GM19468 (cell line): ENCODE measurements around the gene PCSK5.
"Not testable (repeated sequence)": the region's sequence is repeated elsewhere in the genome, so short reads cannot be mapped to it uniquely, and the experiment has no call there.

Source experiments
- ATAC-seq: cut with Tn5 transposase; IDR thresholded peaks from one replicate; pipeline ENCODE4 v1.9.1; 2021; ENCODE audit warnings: mild to moderate bottlenecking, moderate library complexity, moderate number of reproducible peaks; ENCODE audit not compliant: unreplicated experiment; ENCODE audit errors: extremely low read depth

Gene PCSK5

DNA sequence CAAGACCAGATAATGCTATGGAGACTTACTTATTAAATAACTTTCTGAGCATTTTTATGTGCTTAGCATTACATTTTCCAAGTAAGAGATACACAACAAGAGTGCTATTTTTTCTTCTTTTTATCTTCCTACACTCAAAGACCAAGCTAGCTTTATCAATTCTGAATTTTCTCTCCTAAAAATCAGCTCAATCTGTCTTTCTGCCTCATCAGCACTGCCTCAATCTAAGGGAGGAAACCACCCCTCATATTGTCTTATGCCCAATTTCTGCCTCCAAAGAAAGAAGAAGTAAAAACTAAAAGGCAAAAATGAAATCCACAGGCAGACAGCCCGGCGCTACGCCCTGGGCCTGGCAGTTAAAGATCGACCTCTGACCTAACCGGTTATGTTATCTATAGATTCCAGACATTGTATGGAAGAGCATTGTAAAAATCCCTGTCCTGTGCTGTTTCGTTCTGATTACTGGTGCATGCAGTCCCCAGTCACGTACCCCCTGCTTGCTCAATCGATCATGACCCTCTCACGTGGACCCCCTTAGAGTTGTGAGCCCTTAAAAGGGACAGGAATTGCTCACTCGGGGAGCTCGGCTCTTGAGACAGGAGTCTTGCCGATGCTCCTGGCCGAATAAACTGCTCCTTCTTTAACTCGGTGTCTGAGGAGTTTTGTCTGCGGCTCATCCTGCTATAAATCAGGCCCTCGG, 472.0 kb downstream of the PCSK5 start:
- ATAC-seq: not testable (repeated sequence)

DNA sequence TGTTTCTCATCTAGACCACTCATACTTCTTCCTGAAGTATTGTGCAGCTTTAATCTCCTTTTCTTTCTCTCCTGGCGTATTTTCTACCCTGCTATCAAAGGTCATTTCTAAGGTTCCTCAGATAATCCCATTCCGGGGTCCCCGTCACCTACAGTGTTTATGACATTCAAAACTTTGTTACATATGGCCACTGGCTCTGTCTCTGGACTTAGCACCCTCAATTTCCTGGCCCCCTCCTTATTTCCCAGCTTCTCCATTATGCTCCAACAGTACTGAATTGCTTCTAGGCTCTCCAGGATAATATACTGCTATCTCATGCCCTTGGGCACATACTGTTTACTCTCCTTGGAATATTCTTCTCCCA, 472.5 kb downstream of the PCSK5 start:
- no peak for ATAC-seq

DNA sequence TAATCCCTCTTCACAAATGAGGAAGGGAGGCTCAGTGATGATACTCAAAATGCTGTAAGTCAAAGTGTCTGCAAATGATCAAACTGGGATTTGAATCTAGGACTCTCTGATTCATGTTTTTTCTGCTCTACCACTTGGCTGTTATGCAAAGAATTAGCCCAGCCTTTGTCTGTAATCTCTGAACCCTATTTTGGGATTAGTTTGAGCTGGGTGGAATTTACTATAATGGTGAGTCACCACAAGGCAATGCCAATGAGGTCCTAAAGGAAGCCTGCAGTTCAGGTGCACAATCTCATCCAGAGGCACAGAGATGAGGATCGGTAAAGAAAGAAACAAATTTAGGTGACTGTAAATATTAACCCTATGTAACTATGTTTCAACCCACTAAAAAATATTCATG, 474.6 kb downstream of the PCSK5 start:
- ATAC-seq: no peak

DNA sequence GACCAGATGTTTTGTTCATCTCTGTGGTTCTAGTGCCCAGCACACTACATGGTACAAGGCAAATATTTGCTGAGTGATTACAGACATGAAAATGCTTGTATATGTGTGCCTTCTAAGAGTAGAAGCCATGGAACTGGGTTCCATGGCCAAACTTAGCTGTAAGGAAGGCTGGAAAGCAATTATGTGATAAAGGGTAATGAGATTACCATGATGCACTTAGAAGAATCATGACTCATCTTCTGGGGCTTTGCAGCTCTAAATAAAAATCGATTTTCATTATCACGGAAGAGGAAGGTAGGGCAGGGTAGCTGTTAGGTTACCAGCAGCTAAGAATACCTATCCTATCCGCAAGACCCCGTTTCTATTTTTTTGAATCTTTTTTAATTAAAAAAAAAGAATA, 475.8 kb downstream of the PCSK5 start:
- ATAC-seq: no peak

DNA sequence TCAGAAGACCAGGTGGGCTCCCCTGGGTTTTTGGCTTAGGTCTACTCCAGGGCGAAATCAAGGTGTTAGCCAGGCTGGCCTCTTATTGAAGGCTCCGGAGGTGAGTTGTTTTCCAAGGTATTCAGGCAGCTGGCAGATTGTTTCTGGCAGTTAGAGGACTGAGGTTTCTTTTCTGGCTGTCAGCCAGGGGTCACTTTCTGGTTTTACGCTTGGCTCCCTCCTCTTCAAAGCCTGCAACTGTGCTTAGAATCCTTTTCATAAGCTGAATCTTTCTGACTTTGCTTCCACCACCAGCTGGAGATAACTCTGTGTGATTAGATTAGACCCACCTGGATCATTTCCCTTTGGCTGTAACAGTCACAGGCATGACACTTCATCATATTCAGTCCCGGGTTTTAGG, 479.1 kb downstream of the PCSK5 start:
- no peak for ATAC-seq

DNA sequence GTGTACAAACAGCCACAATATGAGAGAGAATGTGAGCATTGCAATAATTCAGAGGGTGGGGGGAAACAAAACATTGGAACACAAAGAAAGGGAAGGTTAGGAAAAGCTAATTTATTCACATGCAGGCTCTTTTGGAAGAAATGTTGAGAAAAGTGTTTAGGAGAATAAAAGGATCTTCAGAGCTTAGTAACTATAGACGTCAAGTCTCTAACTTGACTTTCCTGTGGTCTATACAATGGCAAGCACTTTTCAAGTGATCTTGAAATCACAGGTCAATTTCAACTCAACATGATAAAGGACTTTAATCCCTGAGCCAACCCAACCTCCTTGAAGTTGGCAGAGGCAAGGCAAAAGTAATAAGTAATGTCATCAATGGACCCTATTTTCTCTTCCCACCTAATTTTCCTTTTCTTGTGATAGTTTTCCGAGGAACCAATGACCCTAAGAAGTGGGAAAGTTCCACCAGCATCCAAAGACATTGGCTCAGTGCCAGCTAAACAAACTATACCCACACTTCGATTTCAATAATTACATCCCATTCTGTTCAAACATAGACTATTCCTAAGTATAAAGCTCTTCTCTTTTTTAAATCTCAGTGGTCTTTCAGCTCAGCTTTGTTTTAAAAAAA, 480.0 kb downstream of the PCSK5 start:
- no peak for ATAC-seq

DNA sequence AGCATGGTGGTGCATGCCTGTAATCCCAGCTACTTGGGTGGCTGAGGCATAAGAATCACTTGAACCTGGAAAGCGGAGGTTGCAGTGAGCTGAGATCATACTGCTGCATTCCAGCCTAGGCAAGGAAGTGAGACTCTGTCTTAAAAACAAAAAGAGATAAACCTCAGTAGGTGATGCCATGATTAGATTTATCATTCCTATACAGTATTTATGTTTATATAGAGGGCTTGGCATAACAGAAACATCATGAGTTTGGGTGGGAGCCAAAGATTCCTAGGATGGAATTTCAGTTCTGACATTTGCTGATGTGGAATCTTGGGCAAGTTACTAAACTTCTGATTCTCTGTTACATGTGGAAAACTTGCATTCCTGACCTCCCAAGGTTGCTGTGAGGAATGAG, 481.4 kb downstream of the PCSK5 start:
- no peak for ATAC-seq

DNA sequence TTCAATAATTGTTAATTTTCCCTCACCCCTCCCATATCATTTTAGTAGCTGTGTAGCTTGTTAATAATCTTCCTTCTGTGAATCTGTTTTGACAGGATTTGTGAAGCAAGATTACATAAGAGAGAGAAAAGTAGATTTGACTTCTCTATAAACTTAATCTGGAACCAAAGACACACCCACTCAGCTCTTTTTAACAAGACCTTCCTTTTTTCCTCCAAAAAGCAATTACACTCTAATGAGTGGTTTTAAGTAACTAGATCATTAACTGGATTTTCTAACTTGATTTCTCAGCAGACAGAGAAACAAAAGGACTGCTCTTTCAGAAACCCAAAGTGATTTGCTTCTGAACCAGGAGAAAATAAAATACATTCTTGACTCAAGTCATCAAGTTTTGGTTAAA, 481.9 kb downstream of the PCSK5 start:
- no peak for ATAC-seq

DNA sequence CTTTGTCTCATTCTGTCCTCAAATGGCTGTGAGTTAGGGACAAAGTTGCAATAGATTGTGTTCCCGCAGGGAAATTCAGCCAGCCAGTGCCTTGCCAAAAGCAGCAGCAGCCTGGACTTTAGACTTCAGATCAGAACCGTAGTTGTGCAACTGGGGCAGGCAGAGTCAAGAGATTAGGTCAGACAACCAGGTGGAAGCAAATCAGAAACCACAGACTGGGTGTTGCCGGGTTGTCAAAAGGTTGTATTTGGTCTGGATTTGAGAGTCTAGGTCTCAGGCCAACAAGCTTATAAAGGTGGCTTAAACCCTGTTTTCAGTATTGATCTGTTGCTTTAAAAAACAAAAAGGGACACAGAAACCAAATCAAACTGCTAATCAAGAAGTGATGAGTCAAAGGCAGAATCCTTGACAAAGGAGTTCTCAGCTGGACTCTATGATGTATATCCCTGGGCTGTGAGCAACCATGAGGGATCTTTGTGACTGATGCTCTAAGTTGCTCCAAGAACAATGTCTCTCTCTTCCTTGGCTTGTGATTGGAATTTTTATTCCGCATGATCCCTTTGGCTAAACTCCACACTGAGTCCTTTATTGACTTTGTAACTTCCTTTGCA, 482.8 kb downstream of the PCSK5 start:
- ATAC-seq: no peak

DNA sequence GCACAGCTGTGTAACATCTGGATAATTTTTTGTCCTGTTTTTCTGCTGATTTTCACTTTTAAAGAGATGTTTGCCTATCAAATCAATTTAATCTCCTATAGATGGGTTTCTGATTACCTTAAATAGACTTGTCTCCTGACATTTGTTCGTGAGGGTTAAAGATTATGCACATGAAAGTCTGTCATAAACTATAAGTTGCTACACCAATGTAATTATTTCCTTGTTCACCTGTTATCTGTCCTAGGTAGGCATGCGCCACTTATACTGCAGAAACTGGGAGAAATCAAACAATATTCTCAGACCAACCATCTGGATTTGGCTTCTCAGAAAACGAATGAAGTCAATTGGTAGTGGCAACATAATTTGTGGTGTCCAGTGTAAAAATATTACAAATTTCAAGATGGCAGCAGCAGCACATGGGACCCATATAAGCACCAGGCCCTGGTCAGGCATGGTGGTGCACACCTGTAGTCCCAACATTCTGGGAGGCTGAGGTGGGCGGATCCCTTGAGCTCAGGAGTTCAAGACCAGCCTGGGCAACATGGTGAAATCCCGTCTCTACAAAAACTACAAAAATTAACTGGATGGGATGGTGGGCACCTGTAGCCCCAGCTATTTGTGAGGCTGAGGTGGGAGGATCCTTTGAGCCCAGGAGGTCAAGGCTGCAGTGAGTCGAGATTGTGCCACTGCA, 483.5 kb downstream of the PCSK5 start:
- ATAC-seq: no peak

DNA sequence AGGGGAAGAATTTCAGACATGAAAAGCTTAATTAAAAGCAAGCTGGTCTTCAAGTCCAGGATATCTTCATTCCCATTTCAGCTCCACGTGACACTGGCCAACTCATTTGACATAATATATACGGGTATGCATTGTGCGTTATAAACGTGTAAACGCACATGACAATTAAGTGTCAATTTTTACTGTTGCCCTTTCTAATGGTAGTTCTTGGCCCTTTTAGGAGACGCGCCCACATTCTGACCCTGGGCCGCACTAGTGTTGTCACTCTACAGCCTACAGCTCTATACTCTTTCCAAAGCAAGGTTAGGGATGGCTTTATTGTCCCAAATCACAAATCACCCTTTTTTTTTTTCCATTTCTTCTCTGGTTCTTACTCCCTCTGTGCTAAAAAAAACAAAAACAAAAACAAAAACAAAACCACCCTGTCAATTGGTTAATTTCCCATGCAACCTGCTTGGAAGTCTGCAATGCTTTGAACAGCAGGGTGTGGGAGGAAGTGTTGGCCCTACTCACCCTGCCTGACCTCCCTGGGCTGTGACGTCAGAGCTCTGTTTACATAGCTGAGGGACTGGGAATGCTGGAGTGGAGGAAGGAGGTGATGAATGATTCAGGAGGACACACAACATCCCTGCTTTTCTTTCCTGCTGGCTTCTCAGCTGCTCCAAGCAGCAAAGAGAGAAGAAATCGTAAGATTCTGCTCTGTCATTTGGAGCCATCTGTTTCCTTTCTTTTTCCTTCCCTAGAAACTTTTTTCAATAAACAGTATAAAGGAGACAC, 484.5 kb downstream of the PCSK5 start:
- ATAC-seq: no peak

DNA sequence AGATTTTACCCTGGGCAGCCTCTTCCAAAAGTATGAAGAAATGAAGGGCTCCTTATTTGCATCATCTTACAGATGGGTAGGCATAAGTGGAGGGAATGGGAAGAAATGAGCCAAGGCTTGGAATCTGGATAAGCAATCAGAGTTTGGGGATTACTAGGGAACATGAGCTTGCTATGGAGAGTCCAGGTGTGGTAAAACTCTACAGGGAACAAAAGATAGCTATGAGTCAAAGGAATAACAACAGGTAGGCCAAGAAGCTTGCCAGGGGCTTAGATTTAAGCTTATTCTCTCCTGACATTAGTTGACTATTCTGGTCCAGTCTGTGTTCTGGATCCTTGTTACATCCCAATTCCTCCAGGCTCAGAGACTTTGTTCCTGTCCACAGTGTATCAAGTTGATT, 487.3 kb downstream of the PCSK5 start:
- ATAC-seq: no peak

DNA sequence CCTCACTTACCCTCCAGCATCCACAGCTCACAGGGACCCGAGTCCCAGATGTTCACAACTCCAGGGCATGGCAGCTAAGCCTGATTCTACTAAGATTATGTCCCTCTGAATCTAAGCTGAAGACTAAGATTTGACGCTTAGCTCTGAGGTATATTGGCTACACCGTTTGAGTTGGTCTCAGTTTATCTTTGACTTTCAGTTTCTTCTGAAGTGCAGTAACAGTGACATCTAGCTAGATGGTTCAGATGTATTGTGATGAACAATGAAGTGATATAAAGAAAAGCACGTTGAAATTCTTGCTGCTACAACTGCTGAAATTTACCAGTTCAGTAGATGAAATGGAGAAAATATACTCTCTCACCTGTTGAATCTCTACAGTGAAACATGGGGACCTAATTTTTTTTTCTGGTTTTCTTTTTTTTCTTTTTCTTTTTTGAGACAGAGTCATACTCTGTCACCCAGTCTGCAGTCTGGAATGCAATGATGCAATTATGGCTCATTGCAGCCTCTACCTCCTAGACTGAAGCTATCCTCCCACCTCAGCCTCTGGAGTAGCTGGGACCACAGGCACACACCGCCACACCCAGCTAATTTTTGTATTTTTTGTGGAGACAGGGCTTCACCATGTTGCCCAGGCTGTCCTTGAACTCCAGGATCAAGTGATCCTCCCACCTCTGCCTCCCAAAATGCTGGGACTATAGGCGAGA, 488.0 kb downstream of the PCSK5 start:
- ATAC-seq: no peak

DNA sequence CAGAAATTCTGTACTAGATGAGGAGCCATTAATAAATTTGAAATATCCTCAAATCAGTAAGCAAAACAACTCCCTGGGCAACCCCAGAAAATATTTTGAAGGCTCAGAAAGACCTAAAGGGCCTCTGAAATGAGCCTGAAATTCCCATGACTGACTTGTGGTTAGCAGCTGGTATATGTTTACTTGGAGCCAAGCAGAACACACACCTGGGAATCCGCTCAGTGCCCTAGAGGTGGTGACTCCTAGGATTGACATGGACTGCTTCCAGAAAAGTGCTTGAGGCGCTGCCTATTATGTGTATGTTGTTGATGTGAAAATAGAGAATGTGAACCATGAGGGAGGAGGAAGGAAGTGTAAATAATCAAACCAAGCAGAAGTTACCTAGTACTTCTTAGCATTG, 489.0 kb downstream of the PCSK5 start:
- no peak for ATAC-seq

DNA sequence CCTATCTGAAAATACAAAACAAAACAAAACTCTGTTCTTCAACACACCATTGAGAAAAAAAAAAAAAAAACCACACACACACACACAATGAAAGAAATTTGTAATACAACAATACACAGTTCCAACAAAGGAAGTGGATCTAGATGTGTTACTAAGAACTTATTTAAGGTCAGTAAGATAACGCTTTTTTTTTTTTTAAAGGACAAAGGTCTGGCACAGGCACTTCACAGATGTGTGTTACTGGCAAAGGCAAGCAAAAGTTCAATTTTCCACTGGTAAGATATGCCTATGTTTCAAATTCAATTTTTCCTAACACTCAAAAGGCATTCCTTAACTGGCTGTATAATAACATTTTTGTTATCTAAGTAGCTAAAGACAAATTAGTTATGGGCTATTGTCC, 500.2 kb downstream of the PCSK5 start:
- no peak for ATAC-seq

DNA sequence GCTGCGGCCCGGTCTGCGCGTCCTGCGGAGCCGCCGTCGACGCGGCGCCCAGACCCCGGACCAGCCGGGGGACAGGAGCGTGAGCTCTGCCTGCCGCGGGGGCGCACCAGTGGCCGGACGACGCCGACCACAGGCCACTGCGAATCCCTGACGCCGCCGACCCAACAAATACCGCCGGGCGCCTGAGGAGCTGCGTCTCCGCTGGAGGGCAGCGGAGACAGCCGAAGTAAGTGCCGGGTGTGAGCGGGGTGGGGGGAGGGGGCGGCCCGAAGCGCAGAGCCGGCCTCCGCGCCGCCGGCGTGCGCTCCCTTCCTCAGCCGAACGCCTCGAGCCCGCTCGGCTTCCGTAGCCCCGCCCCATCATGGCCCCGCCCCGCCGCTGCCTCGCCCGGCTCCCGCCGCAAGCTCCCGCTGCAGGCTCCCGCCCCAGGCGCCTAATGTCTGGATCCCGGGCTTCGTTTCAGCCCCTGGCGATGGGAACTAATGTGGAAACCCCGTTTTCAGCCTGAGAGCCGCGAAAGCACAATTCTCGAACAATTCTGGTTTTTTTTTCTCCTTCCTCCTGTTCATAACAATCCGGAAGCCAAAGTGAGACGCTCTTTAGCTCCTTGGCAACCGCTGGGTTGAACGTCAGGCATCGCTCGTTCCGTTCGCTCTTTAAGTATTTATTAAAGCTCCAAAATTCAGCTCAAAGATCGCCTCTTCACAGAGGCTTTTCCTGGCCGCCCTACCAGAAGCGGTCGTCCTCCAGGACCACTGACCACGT, 503.9 kb downstream of the PCSK5 start, which contains the start of gene RFK:
RFK (minus strand) TSS at position 232 of the 765 bp plus-strand sequence. CDS start 255 bp downstream, outside the sequence.
- peak; percentile 73 for ATAC-seq

DNA sequence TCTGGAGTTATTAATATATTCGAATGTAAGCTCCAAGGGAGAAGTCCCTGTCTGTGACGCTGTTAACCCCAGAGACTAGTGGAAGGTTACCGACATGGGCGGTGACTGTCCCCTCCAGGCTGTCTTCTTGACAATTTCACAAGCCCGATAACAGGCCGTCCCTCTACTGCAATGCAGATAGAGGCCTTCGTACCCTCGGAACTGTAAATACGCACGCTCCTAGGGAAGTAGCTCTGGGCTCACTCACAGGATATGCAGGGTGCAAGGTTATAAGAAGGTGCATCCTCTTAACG, 504.4 kb downstream of the PCSK5 start:
- ATAC-seq: peak; percentile 33

DNA sequence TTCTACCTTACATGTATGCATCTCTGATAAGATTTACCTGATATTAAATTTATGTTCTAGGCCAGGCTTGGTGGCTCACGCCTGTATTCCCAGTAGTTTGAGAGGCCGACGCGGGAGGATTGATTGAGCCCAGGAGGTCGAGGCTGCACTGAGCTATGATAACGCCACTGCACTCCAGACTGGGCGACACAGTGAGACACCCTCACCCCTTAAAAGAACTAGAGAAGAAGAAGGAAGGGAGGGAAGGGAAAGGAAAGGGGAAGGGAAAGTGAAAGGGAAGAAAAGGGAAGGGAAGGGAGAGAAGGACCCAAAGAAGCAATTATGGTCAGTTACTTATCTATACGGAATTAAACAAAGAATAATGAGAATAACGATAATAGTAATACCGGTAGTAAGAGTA, 504.9 kb downstream of the PCSK5 start:
- ATAC-seq: no peak

DNA sequence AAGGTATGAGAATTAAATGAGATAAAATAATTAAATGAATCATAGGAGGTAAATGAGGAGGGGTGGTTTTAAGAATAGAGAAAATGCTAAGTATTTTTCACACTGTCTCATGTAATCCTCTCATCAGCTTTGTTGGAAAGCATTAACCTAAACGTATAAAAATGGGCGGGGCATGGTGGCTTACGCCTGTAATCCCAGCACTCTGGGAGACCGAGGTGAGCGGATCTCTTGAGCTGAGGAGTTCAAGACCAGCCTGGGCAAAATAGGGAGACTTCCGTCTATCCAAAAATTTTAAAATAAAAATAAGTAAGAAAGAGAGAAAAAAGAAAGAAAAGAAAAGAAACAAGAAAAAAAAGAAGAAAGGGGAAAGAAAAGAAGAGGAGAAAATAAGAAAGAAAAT, 505.7 kb downstream of the PCSK5 start:
- ATAC-seq: no peak
